HK-2 (cell line): ENCODE data around the gene PLPP3.
A peak's percentile ranks its signal among the peaks of the same experiment; 100 is the strongest.

Experiments used
- DNase-seq: peaks from one replicate; pipeline ENCODE4 v3.0.0-alpha.2; 2018; ENCODE audit not compliant: unreplicated experiment

PLPP3 gene

DNA sequence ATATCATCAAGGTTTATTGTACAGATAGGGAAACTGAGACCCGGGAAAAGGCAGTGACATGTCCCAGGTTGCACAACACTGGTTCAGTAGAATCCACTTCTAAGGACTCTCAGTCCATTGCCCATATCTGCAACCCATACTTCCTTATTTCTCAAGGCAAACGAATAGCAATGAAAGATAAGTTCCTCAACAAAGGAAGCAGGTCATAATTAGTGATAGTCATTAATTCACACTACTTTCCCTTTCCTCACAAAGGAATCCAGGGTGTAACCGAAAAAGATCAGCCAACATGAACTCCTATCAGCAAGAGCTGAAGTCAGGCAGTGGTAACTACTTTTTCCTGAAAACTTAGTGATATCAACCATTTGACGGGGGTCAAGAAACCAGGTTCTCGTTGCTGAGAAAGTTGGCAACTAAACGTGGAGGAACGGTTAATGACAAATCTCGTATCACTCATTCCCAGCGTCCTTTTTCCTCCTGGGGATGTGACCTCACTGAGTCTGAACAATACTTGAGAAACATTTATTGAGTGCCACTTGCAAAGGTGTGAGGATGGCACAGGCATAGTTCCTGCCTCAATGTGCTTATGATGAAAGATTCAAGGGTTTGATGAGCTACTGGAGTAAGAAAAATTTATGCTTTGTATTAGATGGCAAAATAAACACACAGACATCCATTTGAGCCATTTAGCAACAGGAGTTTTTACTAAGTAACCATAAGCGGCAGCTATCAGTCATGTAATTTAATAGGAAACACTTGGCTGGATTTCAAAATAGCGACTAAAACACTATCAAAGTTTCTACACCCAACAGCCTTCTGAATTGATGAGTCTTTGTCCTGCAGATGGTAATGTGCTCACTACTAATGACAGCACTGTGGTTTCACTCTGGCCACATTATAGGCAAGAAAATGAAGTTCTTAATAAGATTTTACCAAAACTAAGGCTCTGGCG lies 82.3 kb downstream of the PLPP3 start:
- DNase-seq: no peak

DNA sequence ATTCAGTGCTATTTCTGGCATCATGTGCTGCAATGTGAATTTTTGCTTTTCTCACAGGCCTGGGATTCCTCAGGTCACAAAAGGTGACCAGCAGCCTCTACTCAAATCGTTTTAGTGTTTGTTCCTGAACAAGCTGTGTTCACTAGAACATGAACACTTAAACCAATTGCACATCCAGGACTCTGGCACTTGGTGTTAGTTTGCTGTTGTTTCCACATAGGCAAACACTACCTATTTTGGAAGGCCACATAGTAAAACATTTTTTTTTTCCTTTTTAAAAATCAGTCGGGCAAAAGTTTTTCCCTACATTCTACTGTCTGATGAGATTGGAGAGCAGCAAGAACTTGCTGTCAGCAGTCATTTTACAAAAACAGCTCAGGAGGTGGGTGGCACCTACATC lies 83.2 kb downstream of the PLPP3 start:
- DNase-seq: no peak

DNA sequence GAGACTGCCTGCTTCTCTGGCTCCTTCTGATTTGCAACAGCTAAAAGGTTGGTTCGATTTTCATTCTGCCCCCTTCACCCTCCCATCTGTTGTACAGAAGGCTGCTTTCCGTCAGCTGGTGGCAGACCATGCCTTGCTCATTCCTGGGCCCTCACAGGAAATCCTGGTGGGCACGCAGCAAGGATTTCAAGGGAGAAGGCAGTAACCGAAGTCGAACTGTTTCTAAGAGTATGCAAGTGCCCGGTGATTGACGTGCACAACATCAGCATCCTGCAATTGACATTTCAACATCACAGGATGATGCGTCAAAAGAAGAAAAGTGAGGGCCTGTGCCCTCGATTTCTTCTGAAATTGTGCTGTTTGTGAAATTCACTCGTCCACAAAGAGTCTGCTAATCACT lies 83.8 kb downstream of the PLPP3 start:
- DNase-seq: no peak

DNA sequence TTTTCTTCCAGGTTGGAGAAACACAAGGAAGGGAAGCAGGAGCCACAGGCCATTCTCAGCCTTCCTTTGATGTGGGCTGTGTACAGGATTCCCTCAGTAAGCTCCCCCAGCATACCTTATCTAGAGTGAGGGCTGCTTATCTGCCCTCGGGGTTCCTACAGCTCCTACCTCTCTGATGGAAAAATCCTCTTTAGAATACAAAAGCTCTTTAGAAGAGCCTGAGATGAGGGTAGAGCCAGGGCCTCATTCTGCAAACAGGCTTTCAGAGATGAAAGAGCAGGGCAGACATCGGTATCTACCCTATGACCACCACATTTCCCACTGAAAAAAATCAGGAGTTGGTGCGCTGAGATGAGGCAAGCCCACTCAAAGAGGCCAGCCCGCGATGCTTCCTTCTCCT lies 85.1 kb downstream of the PLPP3 start:
- DNase-seq: no peak

DNA sequence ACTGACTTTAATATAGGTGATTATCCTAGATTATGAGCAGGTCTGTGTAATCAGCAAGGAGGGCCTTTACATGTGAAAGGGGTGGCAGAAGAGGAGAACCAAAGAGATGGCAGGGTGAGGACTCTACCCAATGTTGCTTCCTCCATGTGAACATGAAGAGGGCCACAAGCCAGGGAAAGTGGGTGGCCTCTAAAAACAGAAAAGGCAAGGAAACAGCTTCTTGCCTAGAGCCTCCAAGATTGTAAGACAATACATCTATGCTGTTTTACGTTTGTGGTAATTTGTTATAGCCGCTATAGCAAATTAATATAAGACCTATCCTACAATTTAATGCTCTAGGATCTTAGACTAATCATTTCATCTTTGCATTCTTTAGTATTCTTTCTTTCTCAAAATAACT lies 85.5 kb downstream of the PLPP3 start:
- DNase-seq: no peak

DNA sequence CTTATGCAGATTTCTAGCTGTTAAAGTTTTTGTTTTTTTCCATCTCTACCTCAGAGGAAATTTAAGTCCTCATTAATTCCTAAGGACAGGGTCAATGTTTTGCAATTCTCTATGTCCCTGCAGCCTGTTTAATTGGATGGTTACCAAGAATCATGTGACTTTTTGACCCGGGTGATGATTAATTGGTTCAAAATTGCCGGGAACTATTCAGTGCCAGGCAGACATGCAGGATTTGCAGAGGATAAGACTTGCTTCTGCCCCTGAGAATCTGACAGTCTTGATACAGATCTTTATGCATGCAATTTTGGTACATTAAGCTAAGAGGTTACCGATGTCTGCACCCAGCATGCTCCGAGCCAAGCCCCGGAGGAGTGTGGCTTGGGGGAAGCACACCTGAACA lies 87.9 kb downstream of the PLPP3 start:
- DNase-seq: no peak

DNA sequence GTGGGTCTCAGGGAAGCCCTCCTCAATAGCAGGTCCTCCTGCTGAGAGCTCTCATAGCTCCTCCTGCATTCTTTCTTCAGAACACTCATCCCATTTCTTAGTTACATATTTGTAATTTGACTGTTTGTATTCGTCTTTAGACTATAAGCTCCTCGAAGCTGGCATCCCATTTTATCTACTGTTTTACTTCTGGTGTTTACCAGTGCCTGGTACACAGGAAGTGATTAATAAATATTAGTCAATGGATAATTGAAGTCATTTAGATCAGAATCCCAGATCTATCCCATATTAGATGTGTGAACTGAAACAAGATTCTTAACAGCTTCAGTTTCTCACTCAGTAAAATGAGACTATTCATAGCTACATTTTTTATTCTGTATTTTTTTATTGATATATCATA lies 88.7 kb downstream of the PLPP3 start:
- DNase-seq: no peak

DNA sequence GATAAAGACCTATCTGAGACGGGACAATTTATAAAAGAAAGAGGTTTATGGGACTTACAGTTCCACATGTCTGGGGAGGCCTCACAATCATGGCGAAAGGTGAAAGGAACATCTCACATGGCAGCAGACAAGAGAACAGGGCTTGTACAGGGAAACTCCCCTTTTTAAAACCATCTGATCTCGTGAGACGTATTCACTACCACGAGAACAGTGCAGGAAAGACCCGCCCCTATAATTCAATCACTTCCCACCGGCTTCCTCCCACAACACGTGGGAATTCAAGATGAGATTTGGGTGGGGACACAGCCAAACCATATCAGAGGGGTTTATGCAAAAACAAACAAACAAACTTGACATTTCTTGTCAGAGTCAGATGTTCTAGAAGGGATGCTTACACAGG lies 89.7 kb downstream of the PLPP3 start:
- no peak for DNase-seq

DNA sequence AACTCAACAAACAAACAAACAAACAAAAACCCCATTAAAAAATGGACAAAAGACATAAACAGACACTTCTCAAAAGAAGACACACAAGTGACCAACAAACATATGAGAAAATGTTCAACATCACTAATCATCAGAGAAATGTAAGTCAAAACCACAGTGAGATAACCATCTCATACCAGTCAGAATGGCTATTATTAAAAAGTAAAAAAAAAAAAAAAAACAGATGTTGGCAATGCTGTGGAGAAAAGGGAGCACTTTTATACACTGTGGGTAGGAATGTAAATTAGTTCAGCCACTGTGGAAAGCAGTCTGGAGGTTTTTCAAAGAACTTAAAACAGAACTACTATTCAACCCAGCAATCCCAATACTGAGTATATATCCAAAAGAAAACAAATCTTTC lies 94.7 kb downstream of the PLPP3 start:
- no peak for DNase-seq

DNA sequence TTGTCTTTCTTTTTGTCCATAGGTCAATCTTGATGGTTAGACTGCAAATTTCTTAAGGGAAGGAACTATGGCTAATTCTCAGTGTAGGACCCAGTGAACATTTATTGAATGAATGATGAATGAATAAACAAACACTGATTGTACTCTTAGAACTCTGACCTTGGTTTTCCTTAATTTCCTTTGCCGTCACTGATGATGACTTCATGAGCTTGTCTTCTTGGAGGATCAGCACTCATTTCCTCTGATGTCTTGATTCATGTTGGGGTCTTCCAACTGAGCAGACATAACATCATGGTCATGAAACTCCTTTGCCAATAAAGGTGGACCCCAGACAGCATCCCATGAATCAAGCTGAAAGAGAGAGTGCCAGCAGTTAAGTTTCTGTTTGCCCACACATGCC lies 96.3 kb downstream of the PLPP3 start:
- no peak for DNase-seq

DNA sequence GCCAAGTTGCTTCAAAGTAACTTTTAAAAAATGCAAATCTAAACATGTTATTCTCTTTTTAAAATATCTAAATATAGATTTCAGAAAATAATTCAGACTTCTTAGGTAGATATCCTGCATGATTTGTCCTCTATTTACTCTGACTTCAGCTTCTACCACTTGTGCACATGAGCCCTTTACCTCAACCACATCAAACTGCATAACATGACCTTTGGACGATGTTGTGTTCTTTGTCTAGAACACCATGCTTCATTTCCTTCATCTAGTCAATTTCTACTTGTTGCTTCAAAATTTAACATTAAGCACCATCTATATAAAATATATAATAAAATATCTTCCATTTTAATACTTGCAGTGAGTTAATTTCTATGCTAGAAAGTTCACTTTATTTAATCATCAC lies 96.9 kb downstream of the PLPP3 start:
- DNase-seq: no peak

DNA sequence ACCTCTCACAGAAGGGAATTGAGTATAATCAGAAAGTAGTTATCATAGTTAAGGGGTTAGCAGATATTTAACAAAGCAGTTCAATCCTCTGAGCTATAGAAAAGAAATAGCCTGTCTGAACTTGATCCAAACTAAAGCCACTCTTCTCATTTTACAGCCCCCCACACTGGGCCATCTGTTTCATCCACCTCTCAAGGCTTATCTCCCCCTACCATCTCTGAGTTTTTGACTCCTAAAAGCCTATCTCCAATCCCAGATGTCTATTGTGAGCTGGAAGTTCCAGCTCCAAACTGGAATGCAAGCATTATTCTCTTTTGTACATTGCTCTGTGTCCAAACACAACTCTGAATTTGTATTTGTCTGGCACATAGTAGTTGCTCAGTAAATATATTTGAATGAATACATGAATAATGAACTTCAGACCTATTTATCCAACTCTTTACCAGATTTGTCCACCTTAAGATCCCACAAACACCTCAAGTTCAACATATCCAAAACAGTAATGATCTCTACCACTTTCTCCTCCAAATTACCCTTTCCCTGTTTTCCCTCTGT lies 98.1 kb downstream of the PLPP3 start:
- DNase-seq: no peak

DNA sequence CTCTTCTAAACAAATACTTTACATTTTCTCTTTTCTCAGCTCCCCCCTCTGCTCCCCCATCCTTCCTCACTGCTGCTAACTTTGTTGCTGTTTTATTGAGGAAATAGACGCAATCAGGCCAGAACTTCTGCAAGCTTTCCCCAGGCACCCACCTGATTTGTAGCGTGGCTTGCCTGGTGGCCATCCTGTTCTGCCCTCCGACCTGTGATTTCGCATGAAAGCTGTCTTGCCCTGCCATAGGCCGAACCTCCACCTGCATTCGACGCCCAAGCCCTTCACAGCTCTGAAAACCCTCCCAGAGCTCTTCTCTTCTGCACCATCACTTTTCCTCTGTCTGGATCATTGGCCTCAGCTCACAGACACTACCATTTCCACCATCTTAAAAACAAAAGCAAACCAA lies 100.6 kb downstream of the PLPP3 start:
- no peak for DNase-seq

DNA sequence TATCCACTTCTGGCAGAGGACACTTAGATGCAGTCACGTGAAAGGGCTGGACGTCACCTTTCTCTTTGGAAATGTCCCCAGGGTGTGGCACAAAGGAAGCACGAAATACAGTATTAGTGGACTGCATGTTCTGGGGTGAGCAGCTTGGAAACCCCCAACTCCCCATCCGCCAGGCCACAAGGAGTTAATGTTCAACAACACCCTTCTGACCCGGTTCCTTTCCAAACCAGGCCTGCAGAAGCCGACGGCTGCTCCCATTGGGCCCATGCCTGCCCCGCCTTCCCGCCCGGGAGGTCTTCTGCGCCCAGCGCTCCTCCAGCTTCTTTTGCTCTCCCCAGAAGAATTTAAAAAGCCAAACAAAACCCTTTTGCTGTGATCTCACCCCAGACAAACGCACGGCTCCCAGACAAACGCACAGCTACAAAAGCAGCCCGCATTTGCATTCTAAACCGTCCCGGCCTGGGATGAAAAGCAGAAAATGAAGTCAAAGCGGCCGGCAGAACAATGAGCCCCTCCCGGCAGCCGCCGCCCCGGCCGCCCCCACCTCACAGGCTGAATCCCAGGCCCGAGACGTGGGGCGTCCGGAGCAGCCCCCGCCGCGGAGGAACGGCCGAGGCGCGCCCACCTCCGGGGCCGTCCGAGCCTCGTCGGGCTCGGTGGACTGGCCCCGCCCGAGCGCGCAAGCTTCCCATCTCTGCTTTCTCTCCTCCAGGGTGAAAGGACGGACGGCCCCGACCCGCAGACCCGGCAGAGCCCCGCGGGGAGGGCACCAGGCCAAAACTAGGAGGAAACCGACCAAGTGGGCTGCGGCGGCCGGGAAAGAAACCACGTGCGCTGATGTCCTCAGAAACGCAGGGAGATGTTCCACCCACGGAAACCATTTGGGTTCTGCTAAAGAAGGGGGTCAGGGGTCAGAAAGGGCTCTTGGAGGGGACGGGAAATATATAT lies 101.9 kb downstream of the PLPP3 start:
- peak; percentile 36 for DNase-seq

DNA sequence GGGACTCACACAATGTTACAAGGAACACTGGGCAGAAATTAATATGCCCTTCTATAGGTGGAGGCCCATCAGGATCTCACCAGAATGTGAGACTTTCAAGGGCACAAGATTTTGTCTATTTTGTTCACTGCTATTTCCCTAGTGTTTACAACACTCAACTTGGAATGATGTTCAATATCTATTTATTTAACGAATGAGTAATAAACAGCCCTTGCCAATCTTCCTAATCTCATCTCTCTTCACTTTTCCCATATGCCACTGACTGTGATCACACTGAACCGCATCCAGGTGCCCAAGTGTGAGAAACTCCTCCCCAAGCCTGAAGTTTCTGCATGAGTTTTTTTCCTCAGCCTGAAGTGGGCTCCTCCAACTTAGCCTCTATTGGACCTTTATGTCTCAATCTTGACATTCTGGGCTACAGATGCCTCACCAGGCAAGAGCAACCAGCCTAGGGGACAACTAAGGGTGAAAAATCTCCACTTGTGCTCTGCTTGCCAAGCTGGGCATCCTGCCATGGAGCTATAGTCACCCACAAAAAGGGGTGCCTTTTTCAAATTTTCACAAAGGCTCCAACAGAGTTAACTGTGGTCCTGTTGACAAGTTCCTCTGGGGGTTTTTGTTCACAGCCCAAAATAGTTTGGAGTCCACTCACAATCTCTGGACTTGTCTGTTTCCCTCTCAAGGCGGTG lies 105.6 kb downstream of the PLPP3 start:
- DNase-seq: no peak

DNA sequence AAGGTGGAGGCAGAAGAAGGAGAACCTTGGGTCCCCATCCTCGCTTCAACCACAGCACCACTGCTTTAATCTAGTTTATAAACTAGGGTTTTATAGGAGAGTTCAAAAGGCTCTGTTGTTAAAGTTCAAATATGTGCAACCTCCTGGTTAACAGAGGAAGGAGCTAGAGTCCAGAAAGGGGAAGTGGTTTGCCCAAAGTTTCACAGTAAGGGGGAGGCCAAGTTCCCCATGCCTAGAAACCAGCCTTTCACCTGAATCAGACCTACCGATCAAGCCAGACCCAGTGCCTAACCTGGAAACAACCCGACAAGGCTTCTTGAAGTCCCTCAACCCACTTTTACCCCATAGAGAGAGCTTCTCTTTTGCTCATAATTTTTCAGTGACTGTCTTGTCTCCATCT lies 106.5 kb downstream of the PLPP3 start:
- DNase-seq: no peak

DNA sequence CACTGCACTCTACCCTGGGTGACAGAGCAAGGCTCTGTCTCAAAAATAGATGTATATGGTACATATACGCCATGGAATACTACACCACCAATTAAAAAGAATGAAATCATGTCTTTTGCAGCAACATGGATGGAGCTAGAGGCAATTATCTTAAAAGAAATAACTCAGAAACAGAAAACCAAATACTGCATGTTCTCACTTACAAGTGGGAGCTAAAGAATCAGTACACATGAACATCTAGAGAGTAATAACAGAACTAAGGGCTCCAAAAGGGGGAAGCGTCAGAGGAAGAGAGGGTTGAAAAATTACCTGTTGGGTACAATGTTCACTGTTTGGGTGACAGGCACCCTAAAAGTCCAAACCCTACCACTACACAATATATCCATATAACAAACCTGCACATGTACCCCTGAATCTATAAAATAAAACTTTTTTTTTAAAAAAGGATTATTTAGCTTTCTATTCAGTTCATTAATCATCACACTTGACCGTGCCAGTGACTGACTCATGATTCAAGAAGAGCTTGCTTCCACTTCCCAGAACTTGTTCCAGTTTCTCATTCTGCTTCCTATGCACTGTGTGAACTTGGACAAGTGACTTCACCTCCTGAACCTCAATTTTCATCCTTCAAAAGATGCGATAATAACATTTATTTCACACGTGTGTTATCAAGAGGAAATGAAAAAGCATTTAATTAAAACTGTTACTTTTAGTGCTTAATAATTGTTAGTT lies 109.6 kb downstream of the PLPP3 start:
- DNase-seq: no peak

DNA sequence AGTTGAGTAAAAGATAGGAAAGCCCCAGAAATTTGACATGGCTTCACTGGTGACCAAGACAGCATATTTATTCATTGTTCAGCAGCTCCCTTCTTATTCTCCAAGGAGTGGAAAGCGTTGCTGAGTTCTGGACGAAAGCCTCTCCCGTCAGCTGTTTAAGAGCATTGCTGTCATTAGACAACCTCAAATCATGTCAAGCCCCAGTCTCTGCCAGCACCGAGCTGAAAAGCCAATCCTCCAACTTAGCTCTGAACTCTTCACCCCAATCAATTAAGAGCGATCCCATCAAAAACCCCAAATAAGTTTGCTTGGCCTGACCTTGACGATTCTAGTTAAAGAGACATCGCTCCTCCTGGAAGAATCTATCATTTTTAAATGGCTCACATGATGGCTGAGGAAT lies 110.8 kb downstream of the PLPP3 start:
- no peak for DNase-seq

DNA sequence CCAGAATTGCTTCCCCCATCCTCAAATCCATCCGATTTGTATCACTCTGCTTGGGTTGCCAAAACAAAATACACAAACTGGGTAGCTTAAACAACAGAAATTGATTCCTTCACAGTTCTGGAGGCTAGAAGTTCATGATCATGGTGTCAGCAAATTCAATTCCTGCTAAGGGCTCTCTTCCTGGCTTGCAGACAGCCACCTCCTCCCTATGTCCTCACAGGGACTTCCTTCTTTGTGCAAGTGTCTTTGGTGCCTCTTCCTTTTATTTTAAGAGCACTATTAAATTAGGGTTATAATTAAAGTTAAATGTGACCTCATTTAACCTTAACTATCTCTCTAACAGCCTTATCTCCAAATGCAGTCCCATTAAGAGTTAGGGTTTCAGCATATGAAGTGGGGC lies 112.8 kb downstream of the PLPP3 start:
- no peak for DNase-seq

DNA sequence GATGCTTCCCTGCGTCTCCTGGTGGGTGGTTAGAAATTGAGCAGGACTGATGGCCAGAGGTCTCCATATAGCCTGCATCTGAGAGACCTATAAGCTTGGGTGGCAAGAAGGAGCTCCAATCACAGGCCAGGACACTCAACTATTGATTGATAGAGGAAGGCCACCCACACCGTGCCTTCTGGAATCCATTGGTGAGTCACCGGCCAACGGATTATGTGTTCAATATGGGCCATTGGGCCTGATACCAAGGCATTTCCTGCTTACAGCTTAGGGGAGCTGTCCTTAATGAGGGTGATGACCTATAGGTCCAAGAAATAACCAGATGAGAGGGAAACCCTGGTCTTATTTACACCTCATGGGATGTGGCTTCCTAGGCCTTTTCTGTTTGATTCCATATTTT lies 115.1 kb downstream of the PLPP3 start:
- no peak for DNase-seq

DNA sequence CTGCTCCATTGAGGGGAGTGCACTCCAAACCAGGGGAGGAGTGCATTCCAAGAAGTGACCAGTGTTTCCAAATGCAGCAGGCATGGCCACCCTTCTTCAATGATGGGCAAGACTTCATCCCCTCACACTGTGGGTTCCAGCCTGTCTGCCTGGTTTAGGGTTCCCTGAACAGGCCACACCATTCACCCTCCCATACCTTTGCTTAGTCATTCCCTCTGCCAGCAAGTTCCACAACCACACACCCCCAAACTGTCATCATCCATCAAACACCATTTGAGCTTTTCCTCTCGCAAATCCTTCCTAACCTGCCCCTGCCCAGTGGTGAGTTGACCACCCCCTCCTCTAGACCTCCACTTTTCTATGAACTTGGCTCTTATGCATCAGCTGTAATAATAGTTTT lies 116.0 kb downstream of the PLPP3 start:
- DNase-seq: no peak
